ENCODE data around the gene SLC35D1.
A peak's percentile ranks its signal among the peaks of the same experiment; 100 is the strongest.

Gene SLC35D1

DNA sequence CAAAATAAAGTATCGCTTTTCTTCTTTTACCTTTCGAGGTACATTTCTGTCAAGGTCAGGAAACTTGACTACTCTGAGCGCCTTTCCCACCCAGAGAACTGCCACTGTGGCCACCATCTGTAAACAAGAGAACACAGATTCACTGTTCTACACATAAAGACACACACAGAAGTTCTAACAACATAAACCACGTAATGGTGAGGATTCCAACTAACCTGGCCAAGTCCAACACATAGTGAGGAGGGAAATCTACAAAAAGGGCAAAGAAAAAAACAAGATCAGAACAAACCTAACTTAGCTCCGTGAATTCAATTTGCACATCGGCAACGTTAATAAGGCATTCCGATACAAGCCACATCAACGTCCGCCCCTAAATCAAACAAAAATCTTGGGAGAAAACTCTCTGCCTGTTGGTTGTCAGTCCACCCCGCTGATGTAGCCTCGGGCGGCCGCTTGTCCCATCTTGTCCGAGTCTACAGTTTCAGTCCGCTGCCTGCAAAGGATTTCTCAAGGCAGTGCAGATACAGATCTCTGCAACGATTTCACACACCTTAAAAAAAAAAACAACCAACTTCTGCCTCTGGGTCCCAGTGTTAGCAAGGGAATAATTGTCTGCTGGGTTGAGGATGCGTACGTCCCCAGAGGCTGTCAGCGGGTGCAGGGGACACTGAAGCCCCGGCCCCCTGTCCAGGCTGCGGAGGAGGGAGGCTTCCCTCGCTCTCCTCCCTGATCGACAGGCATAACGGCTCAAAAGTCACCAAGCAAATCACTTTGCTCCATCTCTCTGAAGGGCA lies 1.0 kb downstream of the SLC35D1 start:
- peak overlapping the region; percentile 68 for H3K4me3 ChIP-seq (ENCODE audit: low read depth, low read length)
- TF ChIP-seq, protein P1, sequence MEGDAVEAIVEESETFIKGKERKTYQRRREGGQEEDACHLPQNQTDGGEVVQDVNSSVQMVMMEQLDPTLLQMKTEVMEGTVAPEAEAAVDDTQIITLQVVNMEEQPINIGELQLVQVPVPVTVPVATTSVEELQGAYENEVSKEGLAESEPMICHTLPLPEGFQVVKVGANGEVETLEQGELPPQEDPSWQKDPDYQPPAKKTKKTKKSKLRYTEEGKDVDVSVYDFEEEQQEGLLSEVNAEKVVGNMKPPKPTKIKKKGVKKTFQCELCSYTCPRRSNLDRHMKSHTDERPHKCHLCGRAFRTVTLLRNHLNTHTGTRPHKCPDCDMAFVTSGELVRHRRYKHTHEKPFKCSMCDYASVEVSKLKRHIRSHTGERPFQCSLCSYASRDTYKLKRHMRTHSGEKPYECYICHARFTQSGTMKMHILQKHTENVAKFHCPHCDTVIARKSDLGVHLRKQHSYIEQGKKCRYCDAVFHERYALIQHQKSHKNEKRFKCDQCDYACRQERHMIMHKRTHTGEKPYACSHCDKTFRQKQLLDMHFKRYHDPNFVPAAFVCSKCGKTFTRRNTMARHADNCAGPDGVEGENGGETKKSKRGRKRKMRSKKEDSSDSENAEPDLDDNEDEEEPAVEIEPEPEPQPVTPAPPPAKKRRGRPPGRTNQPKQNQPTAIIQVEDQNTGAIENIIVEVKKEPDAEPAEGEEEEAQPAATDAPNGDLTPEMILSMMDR (IDR thresholded peaks at IDR 0.05; ENCODE audit: low read depth, low read length, missing control alignments), result no peak
- DNase-seq (ENCODE audit: low read depth), result no peak

DNA sequence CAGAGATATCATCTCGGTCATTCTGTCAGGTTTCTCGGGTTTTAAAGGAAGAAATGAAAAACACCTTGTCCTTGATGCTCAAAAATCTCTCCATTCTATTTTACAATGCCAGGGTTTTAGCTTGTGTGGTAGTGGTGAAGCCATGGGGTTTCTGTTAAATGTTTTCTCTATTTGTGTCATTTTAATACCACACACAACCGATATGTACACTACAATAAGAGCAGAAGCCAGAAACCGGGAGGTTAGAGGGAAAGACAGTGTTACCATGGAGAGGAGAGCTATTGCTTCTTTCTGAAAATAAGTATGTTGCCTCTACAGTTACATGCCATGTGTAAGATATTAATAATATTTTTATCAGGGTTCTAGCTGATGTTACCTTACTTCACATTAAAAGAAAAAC lies 2.8 kb downstream of the SLC35D1 start:
- H3K4me3 ChIP-seq (ENCODE audit: low read depth, low read length), result no peak overlapping the region
- TF ChIP-seq, protein P1 (IDR thresholded peaks at IDR 0.05; ENCODE audit: low read depth, low read length, missing control alignments), result no peak
- no peak for DNase-seq (ENCODE audit: low read depth)

DNA sequence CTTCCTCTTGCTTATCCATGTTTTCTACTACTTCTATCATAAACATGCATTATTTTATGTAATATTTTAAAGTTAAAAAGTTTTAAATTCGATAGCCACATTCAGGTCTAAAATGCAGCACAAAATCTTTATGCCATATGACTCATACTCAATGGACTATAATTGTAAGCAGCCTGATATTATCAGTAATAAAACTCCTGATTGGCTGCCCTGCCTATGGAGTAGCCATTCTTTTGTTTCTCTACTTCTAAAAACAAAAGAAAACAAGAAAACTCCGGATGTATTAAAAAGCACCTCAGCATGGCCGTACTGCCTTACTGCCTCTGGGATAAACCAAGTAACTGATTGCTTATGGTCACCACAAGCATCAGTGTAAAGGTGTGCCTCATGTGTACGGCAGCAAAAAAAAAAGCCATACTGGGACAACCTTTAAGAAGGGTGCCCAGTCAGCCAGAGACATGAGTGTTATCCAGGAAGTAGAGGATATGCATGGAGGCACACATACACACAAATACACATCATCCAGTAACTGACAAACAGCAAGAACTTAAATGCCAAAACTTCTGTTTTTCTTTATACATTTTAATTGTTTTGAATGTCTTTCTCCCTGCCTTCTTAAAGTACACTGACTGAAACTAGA lies 9.2 kb downstream of the SLC35D1 start:
- DNase-seq (ENCODE audit: low read depth), result no peak
- TF ChIP-seq, protein P1 (IDR thresholded peaks at IDR 0.05; ENCODE audit: low read depth, low read length, missing control alignments), result no peak
- no peak overlapping the region for H3K4me3 ChIP-seq (ENCODE audit: low read depth, low read length)

DNA sequence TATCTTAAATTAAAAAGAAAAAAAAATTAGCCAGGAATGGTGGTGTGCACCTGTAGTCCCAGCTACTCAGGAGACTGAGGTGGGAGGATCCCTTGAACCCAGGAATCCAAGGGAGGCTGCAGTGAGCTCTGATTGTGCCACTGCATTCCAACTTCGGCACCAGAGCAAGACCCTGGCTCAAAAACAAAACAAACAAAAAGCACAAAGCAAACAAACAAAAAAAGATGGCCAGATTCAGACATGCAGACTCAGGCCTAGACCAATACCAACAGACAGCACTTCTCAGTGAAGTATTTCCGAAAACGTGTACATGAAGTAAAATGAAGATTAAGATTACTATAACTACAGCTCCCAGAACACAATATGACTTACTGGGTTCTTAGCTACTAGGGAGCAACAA lies 10.6 kb downstream of the SLC35D1 start:
- no peak overlapping the region for H3K4me3 ChIP-seq (ENCODE audit: low read depth, low read length)
- TF ChIP-seq, protein P1 (IDR thresholded peaks at IDR 0.05; ENCODE audit: low read depth, low read length, missing control alignments), result no peak
- no peak for DNase-seq (ENCODE audit: low read depth)

DNA sequence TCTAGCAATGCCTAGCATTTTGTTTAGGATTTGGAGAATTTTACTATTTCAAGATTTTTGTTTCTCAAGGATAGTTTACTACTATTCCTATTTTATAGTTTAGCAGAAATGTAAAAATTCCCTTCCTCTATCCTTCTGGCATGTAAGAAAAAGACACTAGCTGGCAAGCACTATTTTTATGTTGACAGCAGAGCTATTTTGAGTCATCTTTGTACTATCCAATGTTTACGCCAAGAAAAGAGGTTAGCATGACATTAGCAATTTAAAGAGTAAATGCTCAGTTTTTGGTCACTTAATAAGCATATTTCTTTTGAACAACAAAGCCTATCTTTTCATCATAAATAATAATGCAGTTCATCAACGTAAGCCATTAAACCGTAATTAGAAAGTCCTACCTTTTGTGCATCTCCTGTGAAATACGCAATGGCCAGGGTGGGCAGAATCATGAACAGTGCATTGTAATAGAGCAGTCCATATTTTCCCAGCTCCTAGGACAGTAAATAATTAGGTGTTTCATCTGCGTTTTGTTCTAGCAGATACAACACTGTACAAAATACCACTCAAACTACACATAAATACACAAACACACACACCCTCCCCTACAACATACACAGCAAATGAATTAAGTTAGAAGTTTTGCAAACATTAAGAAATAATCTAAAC lies 12.0 kb downstream of the SLC35D1 start:
- no peak for DNase-seq (ENCODE audit: low read depth)
- H3K4me3 ChIP-seq (ENCODE audit: low read depth, low read length), result no peak overlapping the region
- TF ChIP-seq, protein P1 (IDR thresholded peaks at IDR 0.05; ENCODE audit: low read depth, low read length, missing control alignments), result no peak

DNA sequence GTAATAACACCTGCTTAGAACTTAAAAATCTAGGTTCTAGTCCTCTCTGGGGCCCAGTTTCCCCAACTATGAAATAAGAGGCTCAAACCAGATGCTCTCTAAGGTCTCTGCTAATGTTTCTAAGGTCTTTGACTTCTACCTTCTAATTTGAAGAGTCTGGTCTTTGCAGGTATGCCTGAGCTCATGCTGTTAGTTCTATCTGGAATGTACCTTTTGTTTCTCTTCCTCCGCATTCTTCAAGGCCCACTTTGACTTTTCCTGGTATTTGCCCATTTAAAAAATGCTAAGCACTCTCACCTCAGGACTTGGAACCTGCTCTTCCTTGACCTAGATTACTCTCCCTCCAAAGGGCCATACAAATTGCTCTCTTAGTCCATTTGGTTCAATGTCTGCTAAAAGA lies 13.5 kb downstream of the SLC35D1 start:
- no peak for DNase-seq (ENCODE audit: low read depth)
- H3K4me3 ChIP-seq (ENCODE audit: low read depth, low read length), result no peak overlapping the region
- TF ChIP-seq, protein P1 (IDR thresholded peaks at IDR 0.05; ENCODE audit: low read depth, low read length, missing control alignments), result no peak
